ENCODE data around the gene GALNT10. TPM values are rescaled to one million over a fixed set of nuclear protein-coding genes. Genes with fewer than 3 reads are reported as not detected.

Gene GALNT10
- polyA plus RNA-seq, 1 donor (not counting 4 experiments of a cell fraction or from before 2014, with no cell fraction given), result 17.9 TPM

DNA sequence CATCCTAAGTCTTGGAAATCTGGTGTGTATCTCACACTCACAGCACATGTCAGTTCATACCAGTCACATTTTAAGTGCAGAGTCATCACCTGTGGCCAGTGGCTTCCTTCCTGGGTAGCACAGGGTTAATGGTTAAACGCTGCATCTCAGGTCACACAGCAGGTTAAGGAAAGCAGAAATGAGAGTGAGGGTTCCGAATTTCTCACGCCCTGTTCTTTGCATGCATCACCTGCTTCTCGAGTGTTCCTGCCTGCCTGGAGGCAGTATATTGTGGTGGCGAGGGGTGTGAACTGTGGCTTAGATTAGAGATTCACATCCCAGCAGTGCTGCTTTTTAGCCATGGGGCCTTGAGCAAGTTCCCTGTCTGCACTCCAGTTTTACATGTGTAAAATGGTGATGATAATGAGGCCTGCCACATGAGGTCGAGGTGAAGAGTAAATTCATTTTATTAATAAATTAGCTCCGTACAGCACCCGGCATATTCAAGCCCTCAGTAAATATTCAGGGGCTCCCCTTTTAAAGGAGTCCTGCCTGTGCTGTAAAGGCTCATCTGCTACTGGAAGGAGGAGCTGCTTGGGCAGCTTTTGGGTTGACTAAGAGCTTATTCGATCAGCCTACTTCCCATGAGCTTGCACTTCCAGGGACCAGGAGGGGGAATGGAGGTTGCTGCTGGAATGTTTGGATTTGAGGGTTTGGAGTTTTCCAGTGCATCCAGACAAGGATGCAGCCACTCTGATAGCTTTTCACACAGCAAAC, 194.1 kb downstream of the GALNT10 start:
- Histone ChIP-seq H3K79me2 (ENCODE audit: control insufficient read depth, insufficient read depth, low read length) (no peaks in the 10 kb centered on the region), H3K36me3 (ENCODE audit: control insufficient read depth in 2 of 2, extremely low read depth in 1 of 2, insufficient read depth in 2 of 2, low read length in 2 of 2) (peaks cover 0 to 4% of the 10 kb centered on the region in 2 experiments), H3K4me1 (ENCODE audit: control insufficient read depth, extremely low read depth, insufficient read depth, low read length) (no peaks in the 10 kb centered on the region), H4K20me1 (ENCODE audit: control insufficient read depth, extremely low read depth, insufficient read depth, low read length) (no peaks in the 10 kb centered on the region), H3K9me3 (ENCODE audit: control insufficient read depth, low read depth, low read length) (no peaks in the 10 kb centered on the region), H3K9ac (ENCODE audit: control insufficient read depth, extremely low read depth, insufficient read depth, low read length) (no peak overlapping the region), H3K4me3 (ENCODE audit: control insufficient read depth in 2 of 3, extremely low read depth in 1 of 3, insufficient read depth in 2 of 3, low read depth in 1 of 3, low read length in 3 of 3) (no peak overlapping the region), H3K27ac (ENCODE audit: control insufficient read depth, insufficient read depth, low read length) (no peak overlapping the region), H3K4me2 (ENCODE audit: control insufficient read depth, extremely low read depth, insufficient read depth, low read depth, low read length) (no peak overlapping the region), H3K27me3 (ENCODE audit: control insufficient read depth, extremely low read depth, insufficient read depth, low read length) (no peaks in the 10 kb centered on the region), H2AFZ (ENCODE audit: control insufficient read depth, low read length) (no peak overlapping the region), H3K9me1 (ENCODE audit: control insufficient read depth, extremely low read depth, insufficient read depth, low read length) (no peaks in the 10 kb centered on the region)
- DNase-seq (ENCODE audit: low read depth, low spot score) (no peak), FAIRE-seq (no peak)
- dilution Hi-C loops (cut with MboI; ENCODE audit: extremely low pct_ligation_motif_present, low sequenced_read_pairs), result no loop called here
- TF ChIP-seq EZH2 (IDR thresholded peaks at IDR 0.05; ENCODE audit: low read length), result no peak
- TF ChIP-seq, protein P1, sequence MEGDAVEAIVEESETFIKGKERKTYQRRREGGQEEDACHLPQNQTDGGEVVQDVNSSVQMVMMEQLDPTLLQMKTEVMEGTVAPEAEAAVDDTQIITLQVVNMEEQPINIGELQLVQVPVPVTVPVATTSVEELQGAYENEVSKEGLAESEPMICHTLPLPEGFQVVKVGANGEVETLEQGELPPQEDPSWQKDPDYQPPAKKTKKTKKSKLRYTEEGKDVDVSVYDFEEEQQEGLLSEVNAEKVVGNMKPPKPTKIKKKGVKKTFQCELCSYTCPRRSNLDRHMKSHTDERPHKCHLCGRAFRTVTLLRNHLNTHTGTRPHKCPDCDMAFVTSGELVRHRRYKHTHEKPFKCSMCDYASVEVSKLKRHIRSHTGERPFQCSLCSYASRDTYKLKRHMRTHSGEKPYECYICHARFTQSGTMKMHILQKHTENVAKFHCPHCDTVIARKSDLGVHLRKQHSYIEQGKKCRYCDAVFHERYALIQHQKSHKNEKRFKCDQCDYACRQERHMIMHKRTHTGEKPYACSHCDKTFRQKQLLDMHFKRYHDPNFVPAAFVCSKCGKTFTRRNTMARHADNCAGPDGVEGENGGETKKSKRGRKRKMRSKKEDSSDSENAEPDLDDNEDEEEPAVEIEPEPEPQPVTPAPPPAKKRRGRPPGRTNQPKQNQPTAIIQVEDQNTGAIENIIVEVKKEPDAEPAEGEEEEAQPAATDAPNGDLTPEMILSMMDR (optimal IDR thresholded peaks at IDR 0.05 in 1 of 3, IDR thresholded peaks at IDR 0.05 in 1 of 3, conservative IDR thresholded peaks at IDR 0.05 in 1 of 3; ENCODE audit: extremely low read depth in 1 of 3, insufficient read depth in 2 of 3, low read length in 3 of 3), result no peak

DNA sequence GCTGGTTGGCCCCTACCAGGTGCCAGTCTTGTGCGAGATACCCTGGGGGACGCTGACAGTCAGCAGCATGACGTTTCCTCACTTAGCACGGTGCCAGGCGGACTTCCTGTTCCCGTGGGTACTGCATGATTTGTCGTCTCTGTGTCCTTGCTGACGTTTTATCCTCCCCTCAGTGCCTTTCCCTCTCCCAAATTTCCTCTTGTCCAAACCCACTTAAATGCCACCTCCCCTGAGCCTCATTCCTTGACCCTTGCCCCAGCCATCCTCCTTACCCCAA, 194.6 kb downstream of the GALNT10 start:
- H3K4me1 ChIP-seq (ENCODE audit: control insufficient read depth, extremely low read depth, insufficient read depth, low read length), result no peaks in the 10 kb centered on the region
- H3K9me3 ChIP-seq (ENCODE audit: control insufficient read depth, low read depth, low read length), result no peaks in the 10 kb centered on the region
- H4K20me1 ChIP-seq (ENCODE audit: control insufficient read depth, extremely low read depth, insufficient read depth, low read length), result no peaks in the 10 kb centered on the region
- H3K27ac ChIP-seq (ENCODE audit: control insufficient read depth, insufficient read depth, low read length), result no peak overlapping the region
- H3K4me2 ChIP-seq (ENCODE audit: control insufficient read depth, extremely low read depth, insufficient read depth, low read depth, low read length), result no peak overlapping the region
- TF ChIP-seq, protein P1 (optimal IDR thresholded peaks at IDR 0.05 in 1 of 3, IDR thresholded peaks at IDR 0.05 in 1 of 3, conservative IDR thresholded peaks at IDR 0.05 in 1 of 3; ENCODE audit: extremely low read depth in 1 of 3, insufficient read depth in 2 of 3, low read length in 3 of 3), result no peak
- no peak for TF ChIP-seq EZH2 (IDR thresholded peaks at IDR 0.05; ENCODE audit: low read length)
- no peak for DNase-seq (ENCODE audit: low read depth, low spot score)
- no peaks in the 10 kb centered on the region for H3K27me3 ChIP-seq (ENCODE audit: control insufficient read depth, extremely low read depth, insufficient read depth, low read length)
- peaks cover 0 to 4% of the 10 kb centered on the region in 2 experiments for H3K36me3 ChIP-seq (ENCODE audit: control insufficient read depth in 2 of 2, extremely low read depth in 1 of 2, insufficient read depth in 2 of 2, low read length in 2 of 2)
- no peak overlapping the region for H2AFZ ChIP-seq (ENCODE audit: control insufficient read depth, low read length)
- H3K9ac ChIP-seq (ENCODE audit: control insufficient read depth, extremely low read depth, insufficient read depth, low read length), result no peak overlapping the region
- no peaks in the 10 kb centered on the region for H3K9me1 ChIP-seq (ENCODE audit: control insufficient read depth, extremely low read depth, insufficient read depth, low read length)
- dilution Hi-C loops (cut with MboI; ENCODE audit: extremely low pct_ligation_motif_present, low sequenced_read_pairs), result no loop called here
- FAIRE-seq, result no peak
- H3K79me2 ChIP-seq (ENCODE audit: control insufficient read depth, insufficient read depth, low read length), result no peaks in the 10 kb centered on the region
- no peak overlapping the region for H3K4me3 ChIP-seq (ENCODE audit: control insufficient read depth in 2 of 3, extremely low read depth in 1 of 3, insufficient read depth in 2 of 3, low read depth in 1 of 3, low read length in 3 of 3)

All from keratinocyte (primary cell).